Body of pancreas (tissue), 4 donors: ENCODE measurements around the gene PPP4R2. TPM values are rescaled to one million over a fixed set of nuclear protein-coding genes. Genes with fewer than 3 reads are reported as not detected.

Experiments
- ATAC-seq: fragments of 150-250 bp; one replicate; pipeline ENCODE4 v1.9.1; 2016
- DNase-seq, 4 donors: peaks; one replicate each; pipeline ENCODE4 v3.0.0-alpha.2; 2019
- H3K27ac ChIP-seq, 4 donors: fragments of 200-600 bp; sonication (generic); 1 replicate in 3 of 4; 2 replicates in 1 of 4; pipeline versions ENCODE4 v1.5.1 to v1.6.1; 2016 to 2019; ENCODE audit warnings: mild to moderate bottlenecking in 1 of 4, mixed read lengths in 1 of 4, moderate library complexity in 1 of 4
- H3K27me3 ChIP-seq, 2 donors: fragments of 200-600 bp; sonication (generic); one replicate each; pipeline ENCODE4 v1.6.0; 2016; ENCODE audit warnings: mild to moderate bottlenecking in 1 of 2
- H3K36me3 ChIP-seq, 2 donors: fragments of 200-600 bp; sonication (generic); replicated peaks in 1 of 2; 2 replicates each; pipeline ENCODE4 v1.5.1; 2016; ENCODE audit warnings: low read depth in 2 of 2; ENCODE audit not compliant: insufficient read depth in 1 of 2
- H3K4me1 ChIP-seq: fragments of 200-600 bp; sonication (generic); one replicate; pipeline ENCODE4 v1.6.0; 2016
- H3K4me3 ChIP-seq, 2 donors: fragments of 200-600 bp; sonication (generic); 1 replicate in 1 of 2; 2 replicates in 1 of 2; pipeline ENCODE4 v1.5.1; 2016 to 2019
- H3K9me3 ChIP-seq, 3 donors: fragments of 200-600 bp; sonication (generic); 1 replicate in 2 of 3; 2 replicates in 1 of 3; pipeline ENCODE4 v1.5.1; 2016
- CTCF ChIP-seq, 7 experiments: fragments of 450-650 bp in 4 of 7; fragments of 200-600 bp in 3 of 7; sonication (generic) in 3 of 7; IDR thresholded peaks; one replicate each; pipeline ENCODE4 v1.5.1; 2016 to 2019; ENCODE audit warnings: antibody characterized with exemption in 7 of 7
- POLR2A ChIP-seq, 3 donors: fragments of 450-650 bp; IDR thresholded peaks; one replicate each; pipeline ENCODE4 v1.6.1; 2016; ENCODE audit warnings: antibody characterized with exemption in 3 of 3, mild to moderate bottlenecking in 2 of 3
- WGBS, 2 donors: methylation state at CpG; one replicate each; pipeline ENCODE4 v1.1.5; 2017; 5-methylcytosine and 5-hydroxymethylcytosine counted together
- intact Hi-C: fragments of 100-400 bp; cut with DNase I; formaldehyde crosslinking; loops from one replicate; pipeline ENCODE4 v1.15.1; 2023
- total RNA-seq, 2 donors: library from RNA; depleted of rRNA; stranded (reverse); fragments of >200 nt; gene quantifications; one replicate each; pipeline ENCODE4 v1.1.0, GENCODE V29; 2016

Gene PPP4R2
- total RNA-seq, 2 donors from 2014 or later: 21.5 to 28.0 TPM

GRCh38 chr3:73031573-73032103 lies 35.0 kb downstream of the PPP4R2 start:
- WGBS, 2 donors: 47 to 50% methylated on average over 2 of the region's 2 CpGs
- intact Hi-C loops: no loop called here
- TF ChIP-seq CTCF (IDR thresholded peaks at IDR 0.05): no peak
- no peak for TF ChIP-seq POLR2A (IDR thresholded peaks at IDR 0.05)
- DNase-seq: no peak
- H3K27ac ChIP-seq: no peak overlapping the region
- H3K27me3 ChIP-seq: no peaks in the 10 kb centered on the region
- ATAC-seq: no peak
- peaks cover 14% of the 10 kb centered on the region for H3K4me1 ChIP-seq
- H3K4me3 ChIP-seq: no peak overlapping the region
- no peaks in the 10 kb centered on the region for H3K36me3 ChIP-seq
- no peaks in the 10 kb centered on the region for H3K9me3 ChIP-seq

- peaks cover 31% of the 10 kb centered on the region for H3K4me1 ChIP-seq
- intact Hi-C loops: no loop called here
Measured at GRCh38 chr3:73036694-73037591, 40.3 kb downstream of the PPP4R2 start.

GRCh38 chr3:73041537-73041936 lies 44.9 kb downstream of the PPP4R2 start:
- H3K27ac ChIP-seq: peak overlapping the region in 1 of 4 donors; percentile 14

More at GRCh38 chr3:73036694-73037591, 40.3 kb downstream of the PPP4R2 start:
- DNase-seq (no peak), ATAC-seq (no peak)
- H3K4me3 ChIP-seq: no peak overlapping the region
- no peaks in the 10 kb centered on the region for H3K9me3 ChIP-seq
- no peaks in the 10 kb centered on the region for H3K36me3 ChIP-seq
- 44 to 45% methylated on average over 3 of the region's 3 CpGs for WGBS, 2 donors
- TF ChIP-seq POLR2A (IDR thresholded peaks at IDR 0.05) (no peak), CTCF (IDR thresholded peaks at IDR 0.05) (no peak)
- no peaks in the 10 kb centered on the region for H3K27me3 ChIP-seq
- H3K27ac ChIP-seq: peak overlapping the region in 1 of 4 donors; percentile 64

GRCh38 chr3:73043414-73043813 lies 46.8 kb downstream of the PPP4R2 start:
- Histone ChIP-seq H3K27ac (no peak overlapping the region), H3K4me3 (no peak overlapping the region), H3K27me3 (no peaks in the 10 kb centered on the region), H3K36me3 (peaks cover 0 to 3% of the 10 kb centered on the region in 2 donors), H3K4me1 (peaks cover 25% of the 10 kb centered on the region), H3K9me3 (no peaks in the 10 kb centered on the region)
- 76 to 78% methylated on average over 1 of the region's 1 CpG for WGBS, 2 donors
- intact Hi-C loops: no loop called here
- TF ChIP-seq POLR2A (IDR thresholded peaks at IDR 0.05) (no peak), CTCF (IDR thresholded peaks at IDR 0.05) (no peak)
- ATAC-seq: no peak
- DNase-seq: no peak

More at GRCh38 chr3:73041537-73041936, 44.9 kb downstream of the PPP4R2 start:
- H3K4me1 ChIP-seq: peaks cover 38% of the 10 kb centered on the region
- ATAC-seq: no peak
- no peaks in the 10 kb centered on the region for H3K9me3 ChIP-seq
- peak in 1 of 4 donors; percentile 57 for DNase-seq
- H3K27me3 ChIP-seq: no peaks in the 10 kb centered on the region
- 13 to 21% methylated on average over 3 of the region's 3 CpGs for WGBS, 2 donors
- H3K36me3 ChIP-seq: no peaks in the 10 kb centered on the region
- intact Hi-C loops: no loop called here
- TF ChIP-seq POLR2A (IDR thresholded peaks at IDR 0.05) (no peak), CTCF (IDR thresholded peaks at IDR 0.05) (no peak)
- H3K4me3 ChIP-seq: no peak overlapping the region
